Measurements from ENCODE around the gene ARID1B.

ARID1B gene

DNA sequence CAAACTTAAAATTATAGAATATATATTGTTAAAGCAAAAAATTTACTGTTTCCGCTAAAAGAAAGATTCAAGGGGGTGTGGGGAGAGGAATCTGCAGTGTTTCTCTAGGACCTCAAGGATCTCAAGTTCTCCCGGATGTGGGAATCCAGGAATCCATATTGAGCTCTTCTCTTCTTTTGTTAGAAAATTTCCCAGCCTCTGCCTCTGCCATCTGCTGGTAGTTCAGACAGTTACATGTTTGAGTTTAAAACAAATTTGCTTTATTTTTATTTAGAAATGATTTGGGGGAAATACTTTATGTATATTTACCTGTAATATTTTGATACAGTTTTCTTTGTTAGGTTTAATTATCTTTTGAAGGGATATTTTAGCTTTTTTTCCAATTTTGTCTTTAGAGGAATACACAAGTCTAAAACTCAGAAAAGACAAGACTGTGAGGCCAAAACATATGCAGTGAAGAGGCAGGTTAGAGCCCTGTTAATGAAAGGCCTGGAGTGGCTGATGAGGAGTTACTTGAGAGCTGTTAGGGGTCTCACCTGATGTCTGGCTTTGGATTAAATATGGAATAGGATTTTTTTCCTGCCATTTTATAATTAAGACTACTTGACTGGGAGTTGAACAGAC, 268.8 kb downstream of the ARID1B start:
- TF ChIP-seq, protein P1, sequence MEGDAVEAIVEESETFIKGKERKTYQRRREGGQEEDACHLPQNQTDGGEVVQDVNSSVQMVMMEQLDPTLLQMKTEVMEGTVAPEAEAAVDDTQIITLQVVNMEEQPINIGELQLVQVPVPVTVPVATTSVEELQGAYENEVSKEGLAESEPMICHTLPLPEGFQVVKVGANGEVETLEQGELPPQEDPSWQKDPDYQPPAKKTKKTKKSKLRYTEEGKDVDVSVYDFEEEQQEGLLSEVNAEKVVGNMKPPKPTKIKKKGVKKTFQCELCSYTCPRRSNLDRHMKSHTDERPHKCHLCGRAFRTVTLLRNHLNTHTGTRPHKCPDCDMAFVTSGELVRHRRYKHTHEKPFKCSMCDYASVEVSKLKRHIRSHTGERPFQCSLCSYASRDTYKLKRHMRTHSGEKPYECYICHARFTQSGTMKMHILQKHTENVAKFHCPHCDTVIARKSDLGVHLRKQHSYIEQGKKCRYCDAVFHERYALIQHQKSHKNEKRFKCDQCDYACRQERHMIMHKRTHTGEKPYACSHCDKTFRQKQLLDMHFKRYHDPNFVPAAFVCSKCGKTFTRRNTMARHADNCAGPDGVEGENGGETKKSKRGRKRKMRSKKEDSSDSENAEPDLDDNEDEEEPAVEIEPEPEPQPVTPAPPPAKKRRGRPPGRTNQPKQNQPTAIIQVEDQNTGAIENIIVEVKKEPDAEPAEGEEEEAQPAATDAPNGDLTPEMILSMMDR (IDR thresholded peaks at IDR 0.05; ENCODE audit: low read depth, low read length, missing control alignments) = peak; percentile 54
- peak; percentile 53 for DNase-seq (ENCODE audit: extremely low read depth, low read depth)
- H3K4me3 ChIP-seq (replicated peaks; ENCODE audit: low read depth, low read length) = no peak overlapping the region

DNA sequence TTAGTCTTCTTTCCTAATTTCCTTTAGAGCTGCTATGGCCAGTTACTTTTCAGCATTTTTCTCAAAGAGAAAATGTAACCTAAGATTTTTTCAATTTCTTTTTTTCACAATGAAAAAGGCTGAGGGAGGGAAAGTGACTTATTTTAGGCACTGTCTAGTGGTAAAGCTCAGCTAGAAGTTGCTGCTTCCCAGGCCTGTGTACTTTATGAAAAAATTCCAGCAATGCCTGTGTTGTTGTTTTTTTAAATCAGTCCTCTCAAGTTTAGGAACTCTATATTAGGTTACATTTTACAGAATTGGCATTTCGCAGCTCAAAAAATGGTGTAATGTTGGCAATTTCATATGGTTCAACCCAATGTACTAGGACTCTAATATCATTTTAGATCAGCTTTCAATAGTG, 269.6 kb downstream of the ARID1B start:
- no peak overlapping the region for H3K4me3 ChIP-seq (replicated peaks; ENCODE audit: low read depth, low read length)
- TF ChIP-seq, protein P1 (IDR thresholded peaks at IDR 0.05; ENCODE audit: low read depth, low read length, missing control alignments) = no peak

DNA sequence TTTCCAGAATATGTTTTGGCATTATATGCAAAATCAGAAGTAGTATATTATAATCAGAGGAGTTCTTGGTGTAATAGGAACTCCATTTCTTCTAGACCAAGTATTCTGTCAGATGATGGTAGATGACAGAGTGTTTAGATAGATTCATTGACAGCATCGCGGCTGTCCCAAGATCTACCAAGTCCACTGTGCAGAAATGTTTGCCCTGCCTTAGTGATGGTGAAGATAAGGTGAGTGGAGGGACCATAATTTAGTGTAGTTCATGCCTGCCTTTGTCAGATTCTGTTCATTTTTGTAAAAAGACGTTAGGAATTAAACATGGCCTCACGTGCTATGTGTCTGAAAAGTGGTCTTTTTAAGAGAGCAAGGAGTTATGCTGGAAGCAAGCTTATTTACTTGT, 270.1 kb downstream of the ARID1B start:
- H3K4me3 ChIP-seq (replicated peaks; ENCODE audit: low read depth, low read length) = no peak overlapping the region
- TF ChIP-seq, protein P1 (IDR thresholded peaks at IDR 0.05; ENCODE audit: low read depth, low read length, missing control alignments) = no peak
- DNase-seq (ENCODE audit: extremely low read depth, low read depth) = no peak

More for the DNA sequence above, 269.6 kb downstream of the ARID1B start:
- DNase-seq (ENCODE audit: extremely low read depth, low read depth) = no peak

DNA sequence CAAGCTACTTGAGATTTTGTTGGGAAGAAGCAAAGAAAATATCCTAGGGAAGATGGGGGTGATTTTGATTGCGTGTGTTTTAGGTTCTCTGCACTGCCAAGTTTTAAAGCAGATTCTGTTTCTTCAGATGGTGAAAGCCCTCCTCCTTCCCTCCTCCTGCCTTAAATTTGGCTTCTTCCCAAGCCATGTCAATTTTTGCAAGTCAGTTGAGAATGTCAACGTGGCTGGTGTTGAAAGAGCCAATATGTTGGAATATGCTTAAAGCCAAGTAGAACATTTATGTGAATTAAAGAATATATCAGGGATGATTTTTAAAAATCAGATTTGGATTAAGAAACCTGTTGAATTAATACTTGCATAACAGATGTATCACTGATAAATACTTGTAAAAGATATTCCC, 270.8 kb downstream of the ARID1B start:
- DNase-seq (ENCODE audit: extremely low read depth, low read depth) = no peak
- TF ChIP-seq, protein P1 (IDR thresholded peaks at IDR 0.05; ENCODE audit: low read depth, low read length, missing control alignments) = no peak
- H3K4me3 ChIP-seq (replicated peaks; ENCODE audit: low read depth, low read length) = no peak overlapping the region

DNA sequence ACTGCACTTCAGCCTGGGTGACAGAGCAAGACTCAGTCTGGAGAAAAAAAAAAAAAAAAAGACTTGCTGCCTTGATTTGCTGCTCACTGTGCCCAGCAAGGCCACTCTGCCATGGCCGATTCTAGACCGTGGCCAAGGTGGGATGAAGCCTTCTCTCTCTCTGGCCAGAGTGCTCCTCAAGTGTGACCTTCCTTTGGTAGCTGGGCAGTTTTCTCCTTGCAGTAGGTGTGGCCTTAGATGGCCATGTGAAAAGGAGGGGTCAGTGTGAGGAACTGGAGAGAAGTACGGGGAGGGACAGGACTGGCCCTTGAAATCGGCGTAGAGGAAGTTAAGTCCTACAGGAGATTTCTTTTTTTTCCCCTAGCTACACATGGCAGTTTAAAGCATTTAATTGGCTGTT, 272.0 kb downstream of the ARID1B start:
- TF ChIP-seq, protein P1 (IDR thresholded peaks at IDR 0.05; ENCODE audit: low read depth, low read length, missing control alignments) = no peak
- no peak overlapping the region for H3K4me3 ChIP-seq (replicated peaks; ENCODE audit: low read depth, low read length)
- no peak for DNase-seq (ENCODE audit: extremely low read depth, low read depth)

DNA sequence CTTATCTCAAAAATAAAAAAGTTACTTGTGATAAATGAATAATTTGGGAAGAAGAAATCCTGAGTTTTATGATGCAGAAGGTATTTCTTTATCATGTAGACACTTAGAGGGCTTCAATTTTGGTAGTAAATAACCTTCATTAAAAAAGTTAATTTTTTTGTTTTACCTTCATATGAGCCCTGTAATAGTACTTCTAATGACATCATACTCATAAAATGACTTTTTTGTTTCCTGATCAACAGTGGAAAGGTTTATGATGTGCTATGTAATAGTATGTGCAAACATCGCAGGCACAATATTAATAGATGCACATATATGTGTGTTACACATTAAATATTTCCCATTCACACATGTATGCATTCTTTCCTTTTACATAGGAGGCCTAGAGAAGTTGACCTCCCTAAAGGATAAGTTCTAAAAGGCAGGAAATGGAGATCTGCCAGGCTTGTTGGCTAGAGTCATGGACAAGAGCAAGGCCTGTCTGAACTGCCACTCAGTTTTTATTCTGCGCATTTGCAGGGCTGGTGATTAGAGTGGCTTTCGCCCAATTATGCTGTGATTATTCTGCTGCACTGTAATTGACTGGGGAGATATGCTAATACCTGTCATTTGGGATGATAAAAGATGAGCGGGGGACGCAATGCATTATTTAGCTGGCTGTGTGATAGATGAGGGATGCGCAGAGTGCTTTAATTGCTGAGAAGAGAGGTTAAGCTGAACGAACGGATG, 273.5 kb downstream of the ARID1B start:
- no peak overlapping the region for H3K4me3 ChIP-seq (replicated peaks; ENCODE audit: low read depth, low read length)
- no peak for DNase-seq (ENCODE audit: extremely low read depth, low read depth)
- TF ChIP-seq, protein P1 (IDR thresholded peaks at IDR 0.05; ENCODE audit: low read depth, low read length, missing control alignments) = no peak
